GM18907 (cell line): ENCODE measurements around the gene R3HDM2.

Source experiments
- ATAC-seq: cut with Tn5 transposase; IDR thresholded peaks from one replicate; pipeline ENCODE4 v1.9.1; 2021; ENCODE audit warnings: mild to moderate bottlenecking, moderate library complexity; ENCODE audit not compliant: unreplicated experiment

The R3HDM2 gene

DNA sequence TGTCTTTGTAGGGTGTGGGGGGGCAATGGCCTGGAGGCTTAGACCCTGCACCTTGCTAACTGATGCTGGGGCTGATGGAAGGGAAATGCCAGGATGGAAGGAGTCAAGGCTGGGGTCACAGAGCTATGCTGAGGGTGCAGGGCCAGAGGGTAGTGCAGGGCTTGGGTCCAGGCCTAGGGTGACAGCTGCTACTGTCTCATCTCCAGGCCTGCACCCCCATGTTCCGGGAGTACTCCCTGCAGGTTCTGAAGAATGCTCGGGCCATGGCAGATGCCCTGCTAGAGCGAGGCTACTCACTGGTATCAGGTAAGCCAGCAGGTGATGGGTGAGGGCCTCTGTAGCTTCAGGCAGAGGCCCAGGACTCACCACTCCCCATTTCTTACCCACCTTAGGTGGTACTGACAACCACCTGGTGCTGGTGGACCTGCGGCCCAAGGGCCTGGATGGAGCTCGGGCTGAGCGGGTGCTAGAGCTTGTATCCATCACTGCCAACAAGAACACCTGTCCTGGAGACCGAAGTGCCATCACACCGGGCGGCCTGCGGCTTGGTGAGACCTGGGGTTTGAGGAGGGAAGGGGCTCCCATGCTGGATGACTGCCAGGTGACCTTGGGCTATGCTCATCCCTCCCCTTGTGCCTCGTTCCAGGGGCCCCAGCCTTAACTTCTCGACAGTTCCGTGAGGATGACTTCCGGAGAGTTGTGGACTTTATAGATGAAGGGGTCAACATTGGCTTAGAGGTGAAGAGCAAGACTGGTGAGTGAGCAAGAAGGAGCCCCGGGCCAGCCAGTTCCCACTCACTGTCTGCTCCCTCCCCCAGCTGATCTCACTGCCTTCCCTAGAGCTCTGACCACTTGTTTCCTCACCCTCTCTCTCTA lies 197.2 kb downstream of the R3HDM2 start:
- ATAC-seq, result no peak

DNA sequence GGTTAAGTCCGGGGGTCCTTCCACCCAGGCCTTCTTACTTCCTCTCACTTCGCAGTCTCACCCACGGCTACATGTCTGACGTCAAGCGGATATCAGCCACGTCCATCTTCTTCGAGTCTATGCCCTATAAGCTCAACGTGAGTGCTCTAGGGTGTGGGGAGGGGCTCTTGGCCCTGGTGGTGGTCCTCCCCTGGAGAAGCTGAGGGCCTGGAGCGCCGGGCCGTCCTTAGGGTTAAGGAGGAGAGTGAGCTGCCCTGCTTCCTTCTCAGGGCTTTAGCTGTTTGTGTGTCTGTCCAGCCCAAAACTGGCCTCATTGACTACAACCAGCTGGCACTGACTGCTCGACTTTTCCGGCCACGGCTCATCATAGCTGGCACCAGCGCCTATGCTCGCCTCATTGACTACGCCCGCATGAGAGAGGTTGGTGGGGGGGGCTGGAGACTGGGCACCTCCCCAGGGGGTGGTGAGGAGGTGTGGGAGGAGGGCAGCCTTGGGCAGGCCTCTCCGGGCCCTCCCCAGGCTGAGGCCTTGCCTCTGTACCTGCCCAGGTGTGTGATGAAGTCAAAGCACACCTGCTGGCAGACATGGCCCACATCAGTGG lies 198.6 kb downstream of the R3HDM2 start:
- no peak for ATAC-seq

DNA sequence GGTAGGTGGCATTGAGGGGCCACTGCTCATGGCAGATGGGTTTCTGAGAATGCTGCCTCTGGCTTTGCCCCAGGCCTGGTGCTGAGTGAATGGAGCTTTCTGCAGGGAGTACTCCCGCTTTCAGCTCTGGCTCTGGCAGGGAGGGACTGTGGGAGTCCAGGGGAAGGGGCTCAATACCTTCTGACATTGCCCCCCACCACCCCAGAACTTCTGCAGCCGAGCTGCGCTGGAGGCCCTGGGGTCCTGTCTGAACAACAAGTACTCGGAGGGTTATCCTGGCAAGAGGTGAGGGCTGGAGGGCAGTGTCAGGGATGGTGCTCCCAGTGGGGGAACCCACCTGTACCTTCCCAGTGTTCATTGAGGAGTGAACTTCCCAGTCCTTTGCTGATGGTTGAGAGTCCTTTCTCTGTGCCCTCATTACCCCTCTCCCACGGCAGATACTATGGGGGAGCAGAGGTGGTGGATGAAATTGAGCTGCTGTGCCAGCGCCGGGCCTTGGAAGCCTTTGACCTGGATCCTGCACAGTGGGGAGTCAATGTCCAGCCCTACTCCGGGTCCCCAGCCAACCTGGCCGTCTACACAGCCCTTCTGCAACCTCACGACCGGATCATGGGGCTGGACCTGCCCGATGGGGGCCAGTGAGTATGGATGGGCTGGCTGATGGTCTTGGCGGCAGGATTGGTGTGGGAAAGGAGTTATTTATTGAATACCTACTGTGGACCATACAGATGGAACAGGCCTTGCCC lies 199.4 kb downstream of the R3HDM2 start:
- no peak for ATAC-seq

DNA sequence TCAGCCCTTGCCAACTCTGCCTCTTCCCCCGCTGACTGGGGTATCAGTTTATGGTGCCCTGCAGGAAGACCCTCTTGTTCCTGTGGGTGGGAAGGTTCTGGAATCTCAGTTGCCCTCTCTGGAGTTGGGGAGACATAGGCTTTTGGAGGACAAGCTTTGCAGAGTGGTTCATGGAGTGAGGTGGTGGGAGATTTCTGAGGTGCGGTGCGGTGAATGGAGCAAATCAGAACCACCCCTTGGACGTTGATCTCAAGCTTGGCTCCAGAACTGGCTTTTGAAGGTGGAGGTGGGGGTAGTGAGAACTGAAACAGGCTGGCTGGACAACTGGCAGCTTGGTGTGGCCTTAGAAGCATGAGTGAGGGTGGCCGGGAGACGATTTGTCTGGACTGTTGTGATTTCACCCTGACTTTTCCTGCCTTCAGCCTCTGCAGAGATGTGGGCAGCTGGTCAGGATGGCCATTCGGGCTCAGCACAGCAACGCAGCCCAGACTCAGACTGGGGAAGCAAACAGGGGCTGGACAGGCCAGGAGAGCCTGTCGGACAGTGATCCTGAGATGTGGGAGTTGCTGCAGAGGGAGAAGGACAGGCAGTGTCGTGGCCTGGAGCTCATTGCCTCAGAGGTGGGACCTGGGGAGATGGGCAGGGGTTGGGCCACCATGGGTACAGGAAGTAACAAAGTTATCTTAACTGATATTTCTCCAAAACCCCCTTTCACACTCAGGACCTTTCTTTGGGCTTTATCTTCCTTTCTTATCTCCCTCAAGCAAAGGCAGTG lies 200.3 kb downstream of the R3HDM2 start:
- no peak for ATAC-seq

DNA sequence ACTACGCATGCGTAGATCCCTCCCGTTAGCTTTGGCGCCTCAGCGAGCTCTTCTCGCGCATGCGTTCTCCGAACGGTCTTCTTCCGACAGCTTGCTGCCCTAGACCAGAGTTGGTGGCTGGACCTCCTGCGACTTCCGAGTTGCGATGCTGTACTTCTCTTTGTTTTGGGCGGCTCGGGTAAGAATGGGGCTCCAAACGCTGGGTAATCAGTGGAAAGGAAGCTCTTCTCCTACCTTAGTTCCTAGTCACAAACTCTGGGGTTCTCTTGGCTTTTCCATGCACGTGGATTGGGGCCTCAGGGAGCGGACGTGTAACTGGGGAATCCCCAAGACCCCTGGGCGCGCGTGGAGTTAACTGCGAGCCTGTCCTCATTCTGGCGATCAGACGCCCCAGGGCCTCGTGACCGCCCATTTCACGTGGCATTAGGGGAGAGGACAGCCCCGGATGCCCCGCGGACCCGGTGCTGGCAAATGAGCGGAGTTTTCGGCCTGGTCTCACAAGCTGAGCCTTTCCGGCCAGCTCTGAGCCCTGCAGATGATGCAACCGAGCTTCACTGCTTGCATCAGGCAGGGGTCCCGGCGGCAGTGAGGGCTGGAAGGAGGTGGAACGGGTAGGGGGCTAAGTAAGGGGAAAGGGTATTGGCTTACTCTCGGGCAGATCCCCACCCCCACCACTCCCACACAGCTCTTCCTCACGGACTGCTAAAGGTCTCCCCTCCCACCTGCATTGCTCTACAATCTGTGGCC lies 201.0 kb downstream of the R3HDM2 start, which contains the start of gene SHMT2:
Gene SHMT2, plus strand, starts transcription at position 78 of the 747 bp plus-strand sequence. Its CDS starts 68 bp downstream, at position 146.
- peak; percentile 63 for ATAC-seq

DNA sequence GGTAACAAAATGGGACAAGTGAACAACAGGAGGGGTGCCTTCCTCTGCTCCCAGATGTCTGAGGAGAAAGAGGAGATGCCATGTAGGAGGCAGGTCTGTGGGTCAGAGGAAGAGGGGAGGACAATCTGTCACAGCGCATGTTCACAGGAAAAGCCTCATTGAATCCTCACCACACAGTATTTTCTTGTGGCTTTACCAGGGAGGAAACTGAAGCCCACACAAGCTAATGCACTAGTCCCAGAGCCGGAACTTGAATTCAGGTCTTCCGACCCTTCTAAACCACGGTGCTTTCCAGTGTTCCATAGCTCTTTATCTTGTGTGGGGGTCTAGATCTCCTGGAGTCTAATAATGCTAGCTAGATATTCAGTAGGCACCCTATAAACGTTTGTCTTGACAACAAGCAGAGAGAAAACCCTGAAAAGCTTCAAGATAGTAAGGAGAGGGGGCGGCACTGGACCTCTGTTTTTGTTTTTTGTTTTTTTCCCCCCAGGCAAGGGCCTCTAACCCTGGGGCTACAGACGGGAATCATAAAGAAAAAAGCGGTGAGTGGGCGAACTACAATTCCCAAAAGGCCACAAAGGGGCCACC lies 201.7 kb downstream of the R3HDM2 start:
- peak; percentile 15 for ATAC-seq

DNA sequence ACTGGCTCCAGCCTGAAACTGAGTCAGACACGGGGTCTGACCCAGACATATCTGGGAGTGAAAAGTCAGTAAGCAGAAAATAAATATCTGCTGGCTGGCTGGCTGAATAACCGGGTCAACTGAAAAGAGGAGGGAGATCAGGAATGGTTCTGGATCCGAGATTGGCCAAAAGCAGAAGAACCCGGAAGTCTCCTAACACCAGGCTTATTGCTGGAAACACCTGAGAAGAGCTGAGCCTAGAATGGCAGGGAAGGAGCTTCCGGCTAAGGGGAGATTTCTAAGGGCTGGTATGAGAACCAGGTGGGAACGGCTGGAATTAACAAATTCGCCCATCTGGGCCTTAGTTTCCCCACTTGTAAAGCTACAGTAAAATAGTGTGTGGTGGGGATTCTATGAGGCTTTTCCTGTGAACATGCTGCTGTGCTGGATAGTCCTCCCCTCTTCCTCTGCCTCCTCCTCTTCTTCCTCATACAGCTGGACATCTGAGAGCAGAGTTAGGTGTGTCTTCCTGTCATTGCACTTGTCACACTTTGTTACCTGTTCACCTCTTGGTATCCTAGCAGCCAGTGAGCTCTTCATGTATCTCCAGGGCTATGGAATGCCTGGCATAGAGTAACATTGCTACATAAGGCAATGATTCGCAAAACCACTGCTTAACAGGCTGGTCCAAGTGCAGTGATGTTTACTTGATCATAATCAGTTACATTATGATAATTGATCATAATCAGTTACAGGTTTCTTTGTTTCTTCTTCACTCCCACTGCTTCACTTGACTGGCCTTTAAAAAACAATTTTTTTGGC lies 203.3 kb downstream of the R3HDM2 start:
- no peak for ATAC-seq

DNA sequence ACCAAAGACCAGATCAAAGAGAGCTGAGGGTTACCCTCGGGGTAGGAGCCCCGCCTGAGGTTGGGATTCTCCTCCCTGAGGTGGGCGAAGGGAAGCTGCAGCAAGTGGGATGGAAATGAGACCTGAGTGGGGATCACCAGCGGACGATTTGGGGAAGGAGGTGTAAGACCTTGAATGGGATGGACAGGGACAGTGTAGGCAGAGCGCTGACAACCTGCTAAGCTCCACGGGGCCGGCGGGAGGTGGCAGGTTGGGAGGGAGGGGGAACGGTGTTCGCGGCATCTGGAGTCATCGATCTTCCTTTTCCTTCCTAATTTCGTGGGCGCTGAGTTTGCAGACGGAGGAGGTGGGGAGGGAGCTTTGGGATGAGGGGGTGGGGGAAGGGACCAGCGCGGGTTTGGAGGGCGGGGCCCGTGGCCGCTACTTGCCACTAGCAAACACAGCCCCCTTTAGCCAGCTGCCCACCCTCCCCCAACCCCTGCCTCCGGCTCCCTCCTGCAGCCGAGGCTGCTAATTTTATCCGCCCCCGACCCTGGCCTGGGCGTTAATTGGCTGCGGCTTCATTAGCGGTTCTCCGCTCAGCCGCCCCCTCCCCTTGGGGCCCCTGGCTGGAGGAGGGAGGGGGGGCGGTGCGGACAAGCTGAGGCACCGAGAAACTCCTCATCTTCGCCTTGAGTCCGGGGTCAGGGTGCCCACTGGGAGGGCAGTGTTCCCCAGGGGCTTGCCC lies 204.1 kb downstream of the R3HDM2 start:
- no peak for ATAC-seq

DNA sequence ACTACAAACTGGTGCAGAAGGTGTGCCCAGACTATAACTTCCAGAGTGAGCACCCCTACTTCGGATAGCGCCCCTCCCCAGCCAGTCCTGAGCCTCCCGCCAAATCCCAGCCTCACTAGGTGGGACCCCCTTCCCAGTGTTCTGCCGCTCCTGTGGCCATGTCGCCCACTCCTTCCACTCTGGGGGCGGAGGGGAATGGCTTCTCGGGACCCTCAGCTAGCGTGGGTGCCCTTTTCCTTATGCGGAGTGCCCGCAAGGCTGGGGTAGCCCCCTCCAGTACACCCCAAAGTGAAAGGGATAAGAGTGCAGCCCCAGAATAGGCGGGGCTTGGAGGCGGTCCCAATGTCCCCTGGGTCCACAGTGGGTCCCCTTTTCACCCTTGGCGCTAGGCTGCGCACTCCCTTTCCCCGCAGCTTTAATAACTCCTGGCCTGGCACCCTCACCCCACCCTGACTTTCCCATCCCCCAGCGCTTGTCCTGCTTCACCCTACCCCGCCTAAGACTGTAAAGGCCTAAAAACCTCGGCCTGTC lies 205.1 kb downstream of the R3HDM2 start:
- ATAC-seq, result no peak

DNA sequence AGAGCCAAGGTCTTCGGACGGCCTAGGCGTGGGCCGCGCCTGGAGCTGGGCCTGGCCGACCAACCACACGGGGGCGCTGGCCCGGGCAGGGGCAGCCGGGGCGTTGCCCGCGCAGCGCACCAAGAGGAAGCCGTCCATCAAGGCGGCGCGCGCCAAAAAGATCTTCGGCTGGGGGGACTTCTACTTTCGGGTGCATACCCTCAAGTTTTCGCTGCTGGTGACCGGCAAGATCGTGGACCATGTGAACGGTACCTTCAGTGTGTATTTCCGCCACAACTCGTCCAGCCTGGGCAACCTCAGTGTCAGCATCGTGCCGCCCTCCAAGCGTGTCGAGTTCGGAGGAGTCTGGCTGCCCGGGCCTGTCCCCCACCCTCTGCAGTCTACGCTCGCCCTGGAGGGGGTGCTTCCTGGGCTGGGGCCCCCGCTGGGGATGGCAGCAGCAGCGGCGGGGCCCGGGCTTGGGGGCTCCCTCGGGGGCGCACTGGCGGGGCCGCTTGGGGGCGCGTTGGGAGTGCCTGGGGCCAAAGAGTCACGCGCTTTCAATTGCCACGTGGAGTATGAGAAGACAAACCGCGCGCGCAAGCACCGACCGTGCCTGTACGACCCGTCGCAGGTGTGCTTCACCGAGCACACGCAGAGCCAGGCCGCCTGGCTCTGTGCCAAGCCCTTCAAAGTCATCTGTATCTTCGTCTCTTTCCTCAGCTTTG lies 205.7 kb downstream of the R3HDM2 start:
- ATAC-seq, result no peak

DNA sequence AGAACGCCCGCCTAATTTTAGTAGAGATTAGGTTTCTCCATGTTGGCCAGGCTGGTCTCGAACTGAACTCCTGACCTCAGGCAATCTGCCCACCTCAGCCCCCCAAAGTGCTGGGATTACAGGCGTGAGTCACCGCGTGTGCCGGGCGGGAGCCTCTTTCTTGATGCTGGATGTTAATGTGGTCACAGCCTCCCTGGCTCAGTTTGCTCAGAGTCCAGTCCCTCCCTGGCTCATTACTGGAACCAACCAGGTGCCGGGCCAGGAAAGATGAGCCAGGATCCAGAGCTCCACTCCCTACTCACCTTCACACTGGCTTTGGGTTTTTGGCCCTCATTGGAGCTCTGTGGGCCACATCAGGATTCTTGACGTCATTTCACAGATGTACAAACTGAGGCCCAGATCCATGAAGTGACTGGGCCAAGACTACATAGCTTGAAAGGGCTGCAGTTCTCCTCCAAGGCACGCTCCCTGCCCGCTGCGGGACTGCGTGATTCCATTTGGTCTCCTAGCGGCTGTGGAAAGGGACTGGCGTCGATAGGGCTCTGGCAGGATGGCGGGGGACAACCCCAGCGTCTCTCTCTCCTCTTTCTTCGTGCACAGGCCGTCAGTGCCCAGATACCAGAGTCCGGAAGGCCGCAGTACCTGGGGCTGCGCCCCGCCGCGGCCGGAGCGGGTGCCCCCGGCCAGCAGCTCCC lies 206.4 kb downstream of the R3HDM2 start:
- ATAC-seq, result no peak

DNA sequence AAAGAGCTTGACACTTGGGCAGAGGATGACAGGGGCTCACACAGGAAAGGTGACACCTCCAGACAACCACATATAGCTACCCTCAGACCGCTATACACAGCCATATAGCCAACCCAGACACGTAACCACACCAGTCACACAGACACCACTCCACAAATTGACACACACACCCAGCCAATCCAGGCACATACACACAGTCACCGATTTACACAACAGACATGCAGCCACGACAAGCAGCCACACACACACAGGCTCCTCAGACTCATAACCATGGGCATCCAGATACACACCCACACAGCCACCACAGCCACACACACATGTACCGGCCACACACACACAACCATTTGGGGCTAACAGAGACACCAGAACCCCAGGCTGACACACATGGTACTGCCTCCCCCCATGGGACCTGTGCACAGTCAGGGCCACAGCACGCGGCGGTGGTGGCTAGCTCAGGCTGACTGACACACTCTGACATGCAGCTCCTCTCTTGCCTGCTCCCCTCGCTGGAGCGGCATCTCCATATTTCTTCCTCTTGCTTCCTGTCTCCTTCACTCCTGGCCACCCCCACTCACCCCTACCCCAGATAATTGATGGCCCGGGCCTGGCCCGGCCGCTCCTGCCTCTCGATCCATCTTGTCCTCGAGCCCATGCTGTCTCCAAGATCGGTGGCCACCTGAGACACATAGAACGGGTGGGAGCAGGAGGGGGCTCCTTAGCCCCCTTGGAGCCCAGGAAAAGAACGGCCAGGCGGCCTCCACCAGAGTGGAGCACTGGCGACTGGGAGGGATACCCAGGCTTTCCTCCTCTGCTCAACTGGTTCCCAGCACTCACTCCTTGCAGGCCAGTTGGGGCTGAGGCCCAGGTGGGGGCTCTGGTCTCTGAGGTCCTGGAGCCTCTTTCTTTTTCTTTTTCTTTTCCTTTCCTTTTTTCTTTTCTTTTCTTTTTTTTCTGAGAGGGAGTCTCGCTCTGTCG lies 207.4 kb downstream of the R3HDM2 start:
- ATAC-seq, result no peak

DNA sequence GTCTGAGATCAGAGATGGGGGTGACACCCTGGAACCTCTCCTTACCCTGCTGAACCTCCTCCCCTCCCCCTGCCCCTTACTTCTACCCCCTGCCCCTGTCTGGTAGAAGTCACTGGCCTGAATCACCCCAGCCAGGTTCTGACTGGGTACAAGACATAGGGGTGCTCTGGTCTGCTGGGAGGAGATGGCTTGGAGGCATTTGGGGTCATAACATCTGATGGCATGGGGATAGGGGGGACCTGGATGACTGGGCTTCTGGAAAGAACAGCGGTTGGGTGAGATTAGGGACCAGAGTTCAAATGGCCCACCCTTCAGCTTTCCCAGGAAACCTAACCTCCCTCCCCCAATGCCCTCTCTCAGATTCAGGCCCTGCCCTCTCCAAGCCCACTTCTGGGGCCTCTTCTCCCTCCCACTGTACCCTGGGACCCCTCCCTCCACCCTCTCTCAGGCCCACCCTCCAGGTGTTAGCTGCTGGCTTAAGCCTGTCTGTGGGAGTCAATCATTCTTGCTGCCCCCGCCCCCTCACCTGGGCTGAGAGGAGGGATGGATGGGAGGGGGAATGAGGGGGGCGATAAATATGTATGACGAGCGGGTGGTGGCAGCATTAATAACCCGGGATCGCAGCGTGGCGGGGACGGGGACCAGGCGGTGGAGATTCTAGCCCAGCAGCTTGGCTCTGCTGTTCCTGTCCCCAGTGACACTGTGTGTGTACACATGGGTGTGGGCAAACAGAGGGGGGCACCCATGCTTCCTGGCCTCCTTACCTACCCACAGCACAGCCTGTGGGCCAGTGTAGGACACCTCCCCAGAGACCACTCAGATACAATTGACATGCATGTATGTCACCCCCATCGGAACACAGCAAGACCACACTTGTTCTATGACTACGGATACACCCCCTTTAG lies 208.3 kb downstream of the R3HDM2 start:
- ATAC-seq, result no peak

DNA sequence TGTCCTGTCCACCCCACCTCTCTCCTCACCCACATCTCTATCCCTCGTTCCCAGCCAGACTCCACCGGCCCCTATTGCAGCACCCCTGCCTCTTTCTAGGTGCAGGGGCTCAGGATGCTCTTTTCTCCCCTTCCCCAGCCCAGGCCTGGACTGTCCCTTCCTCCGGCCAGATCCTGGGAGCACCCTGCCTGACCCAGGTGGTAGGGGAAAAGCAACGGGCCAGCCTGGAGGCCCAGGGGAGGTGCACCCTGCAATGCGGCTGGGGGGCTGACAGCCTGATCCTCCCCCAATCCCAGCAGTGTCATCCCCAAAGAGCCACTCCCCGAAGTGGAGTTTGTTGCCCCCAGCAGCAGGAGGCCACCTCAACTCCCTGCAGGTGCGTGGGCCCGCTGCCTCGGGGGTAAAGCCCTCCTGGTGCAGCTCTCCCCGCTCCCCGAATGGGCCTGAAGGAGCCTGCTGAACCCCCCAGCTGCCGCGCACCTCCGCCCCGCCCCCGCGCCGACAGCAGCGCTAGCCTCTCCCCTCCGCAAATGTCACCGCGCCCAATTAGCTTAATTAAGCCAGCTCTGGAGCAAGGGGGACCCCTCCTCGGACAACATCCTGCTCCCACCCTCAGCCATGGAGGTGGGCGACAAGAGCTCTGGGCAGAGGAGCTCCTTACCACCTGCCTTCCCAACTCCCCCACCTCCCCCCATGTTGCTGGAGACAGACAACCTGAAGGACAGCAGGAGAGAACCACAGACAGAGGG lies 209.5 kb downstream of the R3HDM2 start:
- ATAC-seq, result no peak
